G401.6 (cell line): Measurements from ENCODE around the gene POMC.
"Not testable (repeated sequence)": the region's sequence is repeated elsewhere in the genome, so short reads cannot be mapped to it uniquely, and the experiment has no call there.

Experiments
- FAIRE-seq: peaks from 2 replicates; lab custom pipeline; 2012; peaks lifted over from hg19 to GRCh38; lab: Jason Lieb, UNC

Gene POMC

DNA sequence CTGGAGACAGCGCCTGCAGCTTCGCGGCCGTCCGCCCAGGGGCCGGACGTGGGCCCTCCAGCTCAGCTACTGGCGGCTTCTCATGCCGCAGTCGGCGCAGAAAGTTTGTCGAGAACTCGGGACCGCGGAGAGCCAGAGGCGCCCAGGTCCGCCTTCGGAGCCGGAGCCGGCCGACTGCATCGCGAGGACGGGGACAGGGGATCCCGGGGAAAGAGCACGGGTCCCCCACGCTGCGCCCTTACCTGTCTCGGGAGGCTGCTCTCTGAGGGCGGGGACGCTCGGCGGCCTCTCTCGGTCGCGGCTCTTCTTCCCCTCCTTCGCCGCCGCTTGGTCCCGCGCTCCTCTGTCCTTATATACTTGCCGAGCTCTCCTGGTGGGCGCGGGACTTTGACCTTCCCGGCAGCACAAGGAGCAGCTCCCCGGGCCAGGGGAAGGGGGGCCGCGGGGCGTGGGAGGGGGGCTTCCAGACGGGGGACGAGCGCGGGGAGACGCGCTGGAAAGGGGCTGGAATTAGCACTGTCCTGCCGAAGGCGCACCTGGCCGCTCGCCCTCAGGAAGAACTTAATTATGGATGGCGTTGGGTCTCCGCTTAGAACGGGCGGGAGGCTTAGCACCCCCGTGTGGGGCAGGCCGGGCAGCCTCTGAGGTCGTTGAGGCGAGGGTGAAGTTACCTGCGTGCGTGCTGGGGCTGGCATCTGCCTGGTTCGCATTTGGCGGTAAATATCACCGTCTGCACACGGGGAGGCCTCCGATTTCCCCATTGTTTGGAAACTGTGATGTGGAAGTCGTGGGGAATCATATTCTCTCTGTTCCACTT lies at the start of gene POMC:
TSS of gene POMC (minus strand) at position 325 of the 817 bp plus-strand sequence. CDS start 3,808 bp downstream, outside the sequence.
- no peak for FAIRE-seq

- FAIRE-seq: no peak
Observed at GRCh38 chr2:25218100-25218499, 49.7 kb upstream of the POMC start.

DNA sequence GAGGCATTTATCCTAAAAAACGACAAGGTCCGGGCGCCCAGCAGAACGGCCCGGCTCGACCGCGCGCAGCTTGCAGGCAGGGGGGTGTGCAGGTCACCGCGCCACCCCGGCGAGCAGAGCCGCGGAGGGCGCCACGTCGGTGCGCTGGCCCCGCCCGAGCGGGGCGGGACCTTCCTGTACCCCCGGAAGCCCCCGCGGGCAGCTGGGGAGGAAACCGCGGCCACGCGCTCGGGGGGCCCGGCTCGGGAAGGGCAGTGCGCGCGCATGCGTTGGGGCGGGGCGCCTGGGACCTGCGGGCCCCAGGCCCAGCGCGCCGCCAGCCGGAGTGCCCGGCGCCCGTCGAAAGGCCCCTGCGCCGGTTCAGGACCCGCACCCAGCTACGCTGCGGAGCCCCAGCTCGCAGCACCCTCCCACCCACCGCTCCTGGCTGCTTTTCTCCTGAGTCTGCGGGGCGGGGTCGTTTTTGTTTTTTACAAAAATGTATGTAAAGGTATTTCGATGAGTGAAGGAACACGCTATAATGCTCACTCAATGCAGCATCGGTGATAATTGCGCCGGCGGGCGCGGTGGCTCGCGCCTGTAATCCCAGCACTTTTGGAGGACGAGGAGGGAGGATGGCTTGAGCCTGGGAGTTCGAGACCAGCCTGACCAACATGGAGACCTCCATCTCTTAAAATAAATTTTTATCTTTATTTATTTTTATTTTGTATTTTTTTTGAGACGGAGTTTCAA lies 47.7 kb upstream of the POMC start:
- no peak for FAIRE-seq

DNA sequence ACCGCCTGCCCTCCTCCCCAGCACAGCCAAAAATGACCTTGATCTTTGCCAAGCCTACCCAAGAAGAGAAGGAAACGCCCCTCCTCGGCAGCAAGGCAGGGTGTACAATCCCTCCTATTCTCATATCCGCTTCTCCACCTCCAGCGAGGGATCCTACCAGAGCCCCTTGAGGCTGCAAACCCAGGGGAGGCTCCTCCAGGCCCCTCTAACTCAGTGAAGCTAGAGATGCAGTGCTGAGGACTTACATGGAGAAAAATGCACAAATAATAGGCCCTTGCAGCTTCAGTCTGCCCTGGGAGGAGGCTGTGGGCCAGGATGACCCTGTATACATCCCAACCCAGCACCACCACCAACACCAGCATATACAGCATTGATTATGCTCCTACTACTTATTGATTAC lies 46.9 kb upstream of the POMC start:
- FAIRE-seq: no peak

DNA sequence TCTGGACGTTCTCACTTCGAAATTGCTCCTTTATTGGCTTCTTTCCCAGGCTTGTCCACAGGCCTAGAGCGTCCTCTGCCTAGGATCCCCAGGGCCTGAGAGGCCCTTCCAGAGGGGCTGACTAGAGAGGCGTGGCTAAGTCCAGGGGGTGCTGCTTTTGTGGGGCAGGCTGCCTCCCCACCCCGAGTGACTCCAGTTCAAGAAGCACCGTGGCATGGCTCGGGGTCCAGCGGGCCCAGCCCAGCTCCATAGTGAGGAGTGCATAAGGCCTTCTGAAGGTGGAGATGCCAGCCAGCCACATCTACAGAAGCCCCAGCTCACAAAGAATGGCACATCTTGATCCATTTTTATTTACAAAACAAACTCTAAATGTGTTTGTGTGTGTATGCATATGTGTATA lies 44.8 kb upstream of the POMC start:
- FAIRE-seq: no peak

DNA sequence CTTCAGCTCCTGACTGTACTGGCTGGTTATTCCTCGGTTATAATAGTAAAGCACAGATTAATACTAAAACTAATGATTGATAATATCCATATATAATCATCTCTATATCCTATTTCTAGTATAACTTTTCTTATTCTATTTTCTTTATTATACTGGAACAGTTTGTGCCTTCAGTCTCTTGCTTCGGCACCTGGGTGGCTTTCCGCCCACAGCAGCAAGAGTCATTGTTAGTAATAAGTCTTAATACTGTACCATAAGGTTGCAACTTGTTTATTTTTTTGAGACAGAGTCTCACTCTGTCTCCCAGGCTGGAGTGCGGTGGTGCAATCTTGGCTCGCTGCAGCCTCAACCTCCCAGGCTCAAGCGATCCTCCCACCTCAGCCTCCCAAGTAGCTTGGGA lies 42.5 kb upstream of the POMC start:
- not testable (repeated sequence) for FAIRE-seq

DNA sequence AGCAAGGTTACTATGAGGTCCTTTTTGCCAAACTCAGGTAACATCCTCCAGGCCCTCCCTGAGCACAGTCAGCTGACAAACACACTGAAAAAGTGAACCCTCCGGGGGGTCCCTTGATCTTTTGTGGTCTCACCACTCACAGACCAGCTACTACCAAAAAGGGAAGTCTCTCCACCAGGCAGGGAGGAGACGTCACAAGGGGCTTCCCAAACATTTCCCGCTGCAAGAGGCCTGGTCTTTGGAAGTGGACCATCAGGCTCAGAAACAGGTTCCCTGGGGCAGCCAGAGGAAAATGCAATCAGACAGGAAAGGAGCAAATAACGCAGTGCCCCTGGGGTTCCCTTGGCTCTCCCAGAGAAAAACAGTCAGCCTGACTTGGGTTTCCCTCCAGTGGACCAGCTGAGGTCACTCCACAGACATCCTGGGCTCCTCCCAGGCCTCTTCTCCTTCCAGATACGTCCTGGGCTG lies 38.7 kb upstream of the POMC start:
- no peak for FAIRE-seq

DNA sequence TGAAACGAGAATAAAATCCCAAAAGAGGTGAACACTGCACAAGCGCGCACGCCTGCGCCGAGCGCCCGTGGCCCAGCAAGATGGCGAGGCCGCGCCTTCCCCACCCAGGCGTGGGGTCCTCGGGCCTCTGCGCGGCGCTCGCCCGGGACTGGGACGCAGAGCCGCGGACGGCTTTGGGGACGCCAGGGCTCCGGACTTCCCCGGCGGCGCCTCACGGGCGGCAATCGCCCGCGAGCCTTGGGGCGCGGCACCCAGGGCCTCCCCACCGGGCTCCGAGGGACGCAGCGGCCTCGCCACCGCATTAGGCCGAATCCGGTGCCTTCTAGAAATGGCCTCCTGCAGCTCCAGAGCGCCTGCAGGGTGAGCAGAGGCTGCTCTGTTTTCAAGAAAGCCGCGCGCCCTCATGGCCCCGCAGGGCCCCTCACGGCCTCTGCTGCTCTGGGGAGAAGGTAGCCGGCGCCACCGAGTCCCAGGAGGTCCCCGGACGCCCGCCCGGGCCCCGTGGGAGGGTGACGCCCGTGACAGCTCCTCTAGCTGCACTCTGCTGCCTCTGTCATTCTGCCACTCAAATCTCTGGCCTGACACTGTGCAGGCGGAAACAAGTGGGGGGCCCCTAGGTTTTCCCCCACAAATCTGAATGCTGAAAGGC lies 35.9 kb upstream of the POMC start:
- no peak for FAIRE-seq

DNA sequence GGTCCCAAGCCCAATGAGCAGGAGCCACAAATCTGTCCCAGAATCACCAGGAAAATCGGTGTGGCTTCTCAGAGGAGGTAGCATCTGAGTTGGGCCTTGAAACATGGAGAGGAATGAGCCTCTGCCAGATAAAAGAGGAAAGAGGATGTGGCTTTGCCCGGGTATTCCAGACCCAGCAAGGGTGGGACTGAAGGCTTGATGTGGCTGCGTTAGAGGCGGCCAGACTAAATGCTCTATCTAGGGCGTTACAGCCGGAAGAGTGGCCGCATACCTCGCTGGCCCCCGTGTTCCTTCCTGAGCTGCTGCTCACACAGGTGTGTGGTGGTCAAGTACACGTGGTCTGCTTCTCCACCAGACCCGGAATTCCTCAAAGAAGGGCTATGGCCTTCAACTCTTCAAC lies 33.9 kb upstream of the POMC start:
- no peak for FAIRE-seq

GRCh38 chr2:25201794-25202193 lies 33.4 kb upstream of the POMC start:
- FAIRE-seq: no peak

DNA sequence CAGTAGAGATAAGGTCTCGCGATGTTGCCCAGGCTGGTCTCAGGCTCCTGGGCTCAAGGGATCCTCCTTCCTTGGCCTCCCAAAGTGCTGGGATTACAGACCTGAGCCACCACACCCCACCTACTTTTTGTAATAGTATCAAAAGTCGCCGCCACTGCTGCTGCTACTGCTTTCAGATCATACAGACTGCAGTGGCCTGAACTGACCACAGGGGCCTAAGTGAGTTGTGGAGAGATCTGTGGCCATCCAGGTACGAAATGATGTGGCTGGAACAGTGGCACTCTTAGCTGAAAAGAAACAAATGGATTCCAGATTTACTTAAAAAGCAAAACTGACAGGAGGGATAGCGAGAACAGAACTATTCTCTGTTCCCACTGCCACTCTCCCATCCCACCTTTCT lies 32.9 kb upstream of the POMC start:
- no peak for FAIRE-seq

- no peak for FAIRE-seq
Observed at GRCh38 chr2:25198576-25198975, 30.2 kb upstream of the POMC start.

GRCh38 chr2:25198209-25198525 lies 29.8 kb upstream of the POMC start:
- FAIRE-seq: no peak

DNA sequence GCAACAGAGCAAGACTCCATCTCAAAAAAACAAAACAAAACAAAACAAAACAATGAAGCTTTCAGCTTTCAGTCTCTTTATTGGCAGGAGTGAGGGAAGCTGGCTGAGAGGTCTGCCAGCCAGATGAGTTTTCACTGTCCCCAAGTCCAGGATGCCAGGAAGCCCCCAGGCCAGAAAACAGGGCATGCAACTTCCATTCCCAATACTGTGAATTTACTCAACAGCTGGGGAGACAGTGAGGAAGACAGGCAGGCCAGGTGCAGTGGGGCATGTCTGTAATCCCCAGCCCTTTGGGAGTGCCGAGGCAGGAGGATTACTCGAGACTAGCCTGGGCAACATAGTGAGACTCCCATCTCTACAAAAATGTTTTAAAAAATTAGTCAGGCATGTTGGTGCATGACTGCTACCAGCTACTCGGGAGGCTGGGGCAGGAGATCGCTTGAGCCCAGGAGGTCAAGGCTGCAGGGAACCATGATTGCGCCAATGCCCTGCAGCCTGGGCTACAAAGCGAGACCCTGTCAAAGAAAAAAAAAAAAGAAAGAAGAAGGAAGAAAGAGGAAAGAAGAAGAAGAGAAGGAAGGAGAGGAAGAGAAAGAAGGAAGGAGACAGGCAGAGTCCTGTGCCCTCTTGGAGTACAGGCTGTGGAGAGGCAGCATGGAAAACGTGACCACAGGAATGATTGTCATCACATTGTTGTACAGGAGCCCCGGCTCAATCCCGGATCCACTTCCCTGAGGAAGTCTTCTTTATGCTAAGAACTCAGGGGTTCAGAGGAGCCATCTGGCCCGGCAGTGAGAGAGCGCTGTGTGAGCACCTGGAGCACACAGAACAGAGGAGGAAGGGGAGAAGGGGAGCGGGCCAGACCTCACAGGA lies 29.2 kb upstream of the POMC start:
- FAIRE-seq: no peak

DNA sequence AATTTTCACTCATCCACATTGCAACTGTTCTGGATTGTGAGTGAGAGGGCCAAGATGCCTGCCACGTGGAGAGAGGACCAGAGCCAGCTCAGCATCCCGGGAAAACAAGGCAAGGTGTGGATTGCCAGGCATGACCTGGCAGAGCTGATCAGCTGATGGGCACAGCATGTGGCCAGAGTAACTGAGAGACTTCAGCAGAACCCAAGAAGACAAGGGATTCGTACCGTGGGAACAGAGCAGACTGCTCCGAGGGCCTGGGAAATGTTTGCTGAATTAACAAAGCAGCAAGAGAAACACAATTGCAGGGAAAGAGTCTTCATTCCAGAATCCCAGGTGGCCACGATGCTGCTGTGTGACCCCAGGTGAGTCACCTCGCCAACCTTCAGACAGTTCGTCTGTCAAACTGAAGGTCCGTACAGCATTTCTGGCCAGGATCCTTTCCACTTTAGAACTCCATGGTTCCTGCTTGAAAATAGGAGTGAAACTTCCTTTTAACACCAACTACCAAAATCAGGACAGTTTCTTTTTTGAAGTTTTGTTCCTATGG lies 26.3 kb upstream of the POMC start:
- no peak for FAIRE-seq

DNA sequence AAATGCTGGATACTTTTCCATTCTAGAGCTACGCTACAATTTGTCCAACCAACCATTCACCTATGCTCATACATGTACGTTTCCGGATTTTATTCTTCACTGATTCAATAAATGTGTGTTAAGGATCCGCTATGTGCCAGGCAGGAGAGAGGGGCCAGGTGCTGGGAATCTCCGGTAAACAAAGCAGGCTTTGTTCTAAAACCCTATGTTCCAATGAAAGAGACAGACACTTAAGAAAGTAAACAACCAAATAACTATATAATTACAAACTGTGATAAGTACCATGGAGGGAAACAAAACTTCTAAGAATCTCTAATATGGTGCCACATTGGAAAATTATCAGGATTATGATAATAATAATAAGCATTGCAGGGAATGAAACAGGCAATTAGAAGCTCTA lies 22.2 kb upstream of the POMC start:
- no peak for FAIRE-seq

GRCh38 chr2:25188405-25188804 lies 20.0 kb upstream of the POMC start:
- no peak for FAIRE-seq

GRCh38 chr2:25187729-25188350 lies 19.5 kb upstream of the POMC start:
- FAIRE-seq: no peak

DNA sequence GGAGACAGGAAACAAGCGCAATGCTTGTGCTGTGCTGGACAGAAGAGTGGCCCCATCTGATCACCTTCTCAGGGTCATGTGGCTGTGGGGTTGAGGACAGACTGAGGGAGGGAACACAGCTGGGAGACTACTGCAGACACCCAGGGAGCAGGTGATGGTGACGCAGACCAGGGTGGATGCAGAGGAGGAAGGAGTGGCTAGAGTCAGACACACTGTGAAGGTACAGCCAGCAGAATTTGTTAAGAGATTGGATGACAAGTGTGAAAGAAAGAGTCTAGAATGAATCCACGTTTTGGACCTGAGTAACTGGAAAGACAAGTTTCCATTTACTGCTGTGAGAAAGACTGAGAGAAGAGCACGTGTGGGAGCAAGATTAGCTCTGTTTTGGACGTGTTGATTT lies 15.9 kb upstream of the POMC start:
- no peak for FAIRE-seq

- FAIRE-seq: no peak
Observed at GRCh38 chr2:25178976-25179375, 10.6 kb upstream of the POMC start.

DNA sequence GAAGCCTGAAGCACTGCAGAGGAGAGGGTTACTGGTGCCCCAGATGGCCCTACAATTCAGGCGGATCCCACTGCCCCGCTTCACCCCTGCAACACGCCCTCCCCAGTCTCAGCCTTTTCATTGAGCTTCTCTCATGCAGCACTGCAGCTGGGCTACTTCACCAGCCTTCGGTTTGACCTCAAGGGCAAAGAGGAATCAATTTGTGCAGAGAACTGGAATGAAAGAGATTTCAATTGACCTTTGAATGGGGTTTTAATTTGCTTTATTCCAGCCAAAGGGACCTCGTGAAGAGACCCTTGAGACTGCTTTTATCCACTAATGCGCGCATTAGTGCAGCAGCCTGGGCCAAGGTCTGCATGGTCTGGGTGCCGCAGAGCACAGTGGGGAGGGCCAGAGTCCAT lies 8.8 kb upstream of the POMC start:
- no peak for FAIRE-seq
